ENCODE data around the gene VSX1.

GRCh38 chr20:25129428-25129827 lies 47.5 kb upstream of the VSX1 start:
- TF ChIP-seq CTCF (IDR thresholded peaks at IDR 0.05; ENCODE audit: poor library complexity, severe bottlenecking) (no peak), REST (IDR thresholded peaks at IDR 0.05; ENCODE audit: borderline replicate concordance) (no peak), MXI1 (conservative IDR thresholded peaks at IDR 0.05; ENCODE audit: poor library complexity, severe bottlenecking) (no peak), EP300 (conservative IDR thresholded peaks at IDR 0.05; ENCODE audit: poor library complexity, severe bottlenecking) (no peak), TAF1 (IDR thresholded peaks at IDR 0.05; ENCODE audit: low read depth) (no peak), EZH2 (IDR thresholded peaks at IDR 0.05; ENCODE audit: borderline replicate concordance, insufficient read depth, low read length, poor library complexity, severe bottlenecking) (no peak), RAD21 (conservative IDR thresholded peaks at IDR 0.05) (no peak), POLR2AphosphoS5 (IDR thresholded peaks at IDR 0.05) (no peak), SMC3 (conservative IDR thresholded peaks at IDR 0.05; ENCODE audit: poor library complexity) (no peak)
